GM19351 (cell line): ENCODE measurements around the gene STMN1.

ENCODE experiments used
- ATAC-seq: cut with Tn5 transposase; IDR thresholded peaks from one replicate; pipeline ENCODE4 v1.9.1; 2021; ENCODE audit warnings: mild to moderate bottlenecking, moderate library complexity; ENCODE audit not compliant: unreplicated experiment

The STMN1 gene

DNA sequence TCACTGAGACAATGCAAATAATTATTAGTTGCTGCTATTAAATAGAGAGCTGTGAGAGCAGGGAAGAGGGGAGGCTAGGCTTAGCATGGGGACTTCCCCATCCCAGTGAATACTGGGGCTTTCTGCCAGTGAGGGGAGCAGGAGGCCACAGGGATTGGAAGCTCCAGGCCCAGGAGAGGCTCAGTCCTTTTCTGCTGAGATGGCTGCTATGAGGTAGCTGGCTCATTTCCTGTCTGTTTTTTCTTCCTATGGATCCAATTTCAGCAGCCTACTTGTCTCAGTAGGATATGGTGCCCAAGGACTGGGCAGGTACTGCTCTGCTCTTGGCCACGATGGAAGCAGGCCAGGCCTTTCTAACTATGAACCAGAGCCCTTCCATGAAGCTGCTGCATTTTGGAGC, 10.0 kb downstream of the STMN1 start:
- ATAC-seq: no peak

DNA sequence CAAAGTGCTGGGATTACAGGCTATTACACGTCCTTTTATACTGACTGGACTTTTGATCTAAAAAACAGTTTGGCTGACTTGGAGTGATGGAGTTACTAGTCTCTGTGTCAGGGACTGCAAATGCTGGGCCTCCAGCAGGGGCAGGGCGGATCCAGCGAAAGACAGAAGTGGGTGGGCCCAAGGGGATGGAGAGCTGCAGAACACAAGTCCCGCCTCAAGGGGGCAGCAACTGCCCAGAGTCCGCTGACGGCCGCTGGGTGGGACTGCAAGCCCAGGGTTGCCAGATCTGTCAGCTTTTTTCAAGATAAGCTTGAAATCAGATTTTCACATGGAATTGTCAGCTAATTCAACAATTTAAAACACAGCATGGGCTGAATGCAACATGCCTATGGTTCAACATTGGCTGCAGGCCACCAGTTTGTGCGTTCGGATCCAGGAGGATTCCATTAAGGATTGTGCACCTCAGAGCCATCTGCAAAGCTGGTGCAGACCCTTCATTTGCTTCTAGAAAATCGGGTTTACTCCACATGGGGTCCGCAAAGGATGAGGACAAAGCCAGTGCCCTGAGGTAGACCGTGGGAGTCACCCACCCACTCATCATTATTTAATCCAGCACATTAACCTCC, 10.7 kb downstream of the STMN1 start:
- ATAC-seq: peak; percentile 82

DNA sequence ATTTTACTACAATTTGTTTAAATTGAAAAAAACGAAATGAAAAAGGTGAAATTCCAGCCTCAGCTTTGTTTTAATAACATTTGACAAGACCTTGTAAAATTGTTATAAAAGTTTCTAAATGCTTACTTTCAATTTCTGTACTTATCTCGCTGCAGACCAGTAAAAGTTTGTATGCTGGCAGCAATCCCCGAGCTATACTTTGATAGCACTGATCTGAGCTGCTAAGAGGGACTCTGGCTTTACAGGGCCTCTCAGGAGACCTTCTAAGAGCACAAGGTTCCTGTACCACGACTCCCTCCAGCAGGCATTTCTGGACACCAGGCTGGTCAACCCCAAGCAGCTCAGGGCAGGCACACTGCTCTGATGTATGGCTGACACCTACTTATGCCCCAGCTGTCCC, 13.1 kb downstream of the STMN1 start:
- ATAC-seq: no peak

DNA sequence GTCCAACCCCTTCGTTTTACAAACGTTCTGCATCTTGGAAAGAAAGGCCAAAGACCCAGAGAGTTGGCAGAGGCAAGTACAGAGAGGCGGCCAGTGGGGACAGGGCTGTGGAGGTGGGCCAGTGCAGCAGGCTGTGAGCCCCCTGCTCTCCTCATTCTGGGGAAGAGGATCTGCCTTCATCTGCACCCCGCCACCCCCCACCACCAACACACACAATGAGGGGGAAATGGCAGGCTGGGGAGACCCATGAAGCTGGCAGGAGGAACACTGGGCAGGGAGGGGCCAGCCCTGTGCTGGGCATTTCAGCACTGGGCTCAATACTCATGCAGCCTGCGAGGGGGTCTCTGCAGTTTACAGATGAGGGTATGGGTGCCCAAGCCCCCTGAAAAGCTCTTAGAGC, 14.6 kb downstream of the STMN1 start:
- ATAC-seq: no peak

DNA sequence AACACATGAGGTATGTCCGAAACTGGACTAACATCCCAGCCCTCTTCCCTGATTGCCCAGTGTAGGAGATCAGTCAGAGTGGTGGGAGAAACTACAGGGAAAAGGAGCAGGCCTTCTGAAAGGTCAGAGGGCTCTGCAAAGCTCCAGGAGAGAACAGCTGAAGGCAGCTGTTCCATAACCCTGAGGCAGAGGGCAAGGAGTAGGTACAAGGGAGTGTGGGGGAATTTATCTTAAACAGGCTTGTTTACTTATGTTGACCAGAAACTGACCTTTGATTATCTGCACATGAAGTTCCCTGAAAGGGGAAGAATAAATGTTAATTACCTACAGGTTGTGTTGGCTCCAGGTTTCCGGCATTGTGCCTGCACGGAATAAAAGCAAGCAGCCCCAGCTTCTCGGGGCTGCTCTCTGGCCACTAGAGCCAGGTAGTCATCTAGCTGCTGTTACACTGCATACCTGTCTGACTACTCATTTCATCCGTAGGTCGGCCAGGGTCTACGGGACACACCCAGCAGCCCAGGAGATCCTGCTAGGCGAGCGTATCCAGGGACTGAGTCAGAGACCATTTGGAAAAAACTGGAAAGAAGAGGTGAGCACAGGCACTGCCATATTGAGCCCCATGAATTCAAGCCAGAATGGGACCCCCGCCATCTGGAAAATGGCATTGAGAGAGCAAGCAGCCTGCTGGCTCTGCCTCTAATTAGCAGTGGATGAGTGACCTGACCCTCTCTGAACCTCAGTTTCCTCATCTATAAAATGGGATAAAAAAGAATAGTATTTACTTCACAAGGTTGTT, 15.8 kb downstream of the STMN1 start:
- ATAC-seq: no peak

DNA sequence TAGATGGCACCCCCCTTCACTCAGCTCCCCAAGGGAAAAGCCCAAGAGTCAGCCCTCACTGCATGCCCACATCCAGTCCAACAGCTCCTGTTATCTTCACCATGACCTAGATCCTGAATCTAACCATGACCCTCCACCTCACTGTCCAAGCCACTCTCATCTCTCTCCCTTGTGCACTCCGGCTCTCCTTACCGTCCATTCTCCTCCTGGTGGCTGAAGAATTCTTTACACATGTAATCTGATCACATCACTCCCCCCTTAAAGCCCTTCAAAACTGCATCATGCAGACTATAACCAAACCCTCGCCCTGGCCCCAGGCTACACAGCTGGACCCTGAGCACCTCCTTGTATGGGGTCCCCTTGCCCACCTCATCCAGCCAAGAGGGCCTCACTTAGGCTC, 16.7 kb downstream of the STMN1 start:
- no peak for ATAC-seq

DNA sequence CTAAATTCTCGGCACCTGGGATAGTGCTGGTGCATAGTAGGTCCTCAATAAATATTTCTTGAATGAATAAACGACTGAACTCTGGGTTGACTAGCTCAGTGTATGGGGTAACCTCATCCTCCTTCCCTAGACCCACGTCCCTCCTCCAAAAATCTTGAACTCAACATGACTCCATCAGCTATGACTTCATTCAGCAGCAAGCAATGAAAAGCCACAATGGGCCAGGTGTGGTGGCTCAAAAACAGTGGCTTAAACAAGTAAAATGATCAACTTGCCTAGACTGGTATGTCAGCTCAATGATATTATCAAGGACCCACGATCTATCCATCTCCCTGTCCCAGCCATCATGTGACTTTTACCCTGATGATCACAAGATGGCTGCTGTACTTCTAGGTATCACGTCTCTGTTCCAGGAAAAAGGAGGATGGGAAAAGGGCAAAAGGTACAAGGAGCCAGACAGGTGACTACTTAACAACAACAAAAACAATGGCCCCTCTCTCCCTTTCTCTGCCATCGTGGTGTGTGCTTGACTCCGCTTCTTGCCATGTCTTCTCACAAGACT, 17.7 kb downstream of the STMN1 start:
- no peak for ATAC-seq

DNA sequence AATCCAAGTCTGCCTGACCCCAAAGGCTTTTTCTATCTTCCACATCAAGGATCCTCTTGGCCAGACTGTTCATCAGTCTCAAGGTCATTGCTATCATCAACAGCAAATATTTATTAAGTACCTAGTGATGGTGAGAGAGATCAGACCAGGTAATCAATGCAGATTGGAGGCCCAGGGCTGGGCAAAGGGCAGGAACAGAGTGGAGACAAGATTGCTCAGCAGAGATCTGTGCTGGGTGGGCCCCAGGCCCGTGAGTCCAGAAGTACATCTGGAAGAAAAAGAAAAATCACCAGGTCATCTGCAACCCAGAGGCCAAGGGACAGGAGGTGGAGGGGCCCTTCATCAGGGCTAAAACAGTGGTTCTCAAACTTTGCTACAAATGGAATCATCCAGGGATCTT, 20.6 kb downstream of the STMN1 start:
- ATAC-seq: no peak

DNA sequence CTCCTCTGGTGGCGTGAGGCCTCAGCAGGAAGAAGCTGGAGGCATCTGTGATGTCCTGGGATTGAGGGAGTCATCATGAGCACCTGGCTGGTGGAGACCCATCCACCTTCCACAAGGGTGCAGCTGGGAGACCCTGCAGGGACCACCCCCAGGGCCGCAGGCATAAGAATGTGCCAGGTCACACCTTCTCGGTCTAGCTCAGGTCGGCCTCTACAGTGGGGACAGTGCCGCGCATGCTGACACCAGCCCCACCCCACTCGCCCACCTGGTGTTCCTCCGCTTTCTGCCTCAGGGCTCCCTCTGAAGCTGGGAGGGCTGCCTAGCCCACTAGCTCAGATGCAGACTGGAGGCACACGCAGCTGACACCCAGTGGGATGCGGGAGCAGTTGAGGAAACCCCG, 25.0 kb downstream of the STMN1 start:
- no peak for ATAC-seq

DNA sequence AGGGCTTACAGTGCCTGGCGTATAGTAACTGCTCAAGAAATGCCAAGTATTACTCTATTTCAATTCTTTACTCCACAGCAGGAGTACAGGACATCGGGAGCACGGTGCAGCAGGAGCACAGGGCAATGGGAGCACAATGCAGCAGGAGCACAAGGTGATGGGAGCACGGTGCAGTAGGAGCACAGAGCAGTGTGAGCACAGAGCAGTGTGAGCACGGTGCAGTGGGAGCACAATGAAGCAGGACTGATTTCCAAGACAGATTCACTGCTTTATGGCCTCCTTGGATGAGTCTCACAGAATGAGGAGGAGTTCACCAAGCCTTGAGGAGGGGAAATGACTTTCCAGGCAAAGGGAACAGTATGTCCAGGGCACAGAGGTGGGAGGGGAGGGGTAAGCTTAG, 25.7 kb downstream of the STMN1 start:
- ATAC-seq: no peak

DNA sequence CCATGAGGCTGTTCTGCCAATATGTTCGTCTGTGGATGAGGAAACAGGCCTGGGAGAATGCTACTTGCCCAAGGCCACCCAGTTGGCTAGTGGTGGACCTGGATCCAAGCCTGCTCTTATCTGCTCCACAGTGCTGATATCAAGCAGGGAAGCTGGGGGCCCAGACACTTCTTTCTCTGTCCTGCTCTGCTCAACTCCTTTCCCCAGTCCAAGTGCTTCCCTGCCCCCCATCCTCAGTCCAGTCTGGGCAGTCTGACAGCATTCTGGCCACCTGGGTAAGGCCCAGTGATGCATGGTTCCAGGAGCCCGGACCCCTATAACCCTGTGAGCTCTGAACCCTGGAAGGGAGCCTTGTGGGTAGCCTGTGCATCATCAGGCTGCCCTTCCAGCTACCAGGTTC, 26.5 kb downstream of the STMN1 start:
- no peak for ATAC-seq

DNA sequence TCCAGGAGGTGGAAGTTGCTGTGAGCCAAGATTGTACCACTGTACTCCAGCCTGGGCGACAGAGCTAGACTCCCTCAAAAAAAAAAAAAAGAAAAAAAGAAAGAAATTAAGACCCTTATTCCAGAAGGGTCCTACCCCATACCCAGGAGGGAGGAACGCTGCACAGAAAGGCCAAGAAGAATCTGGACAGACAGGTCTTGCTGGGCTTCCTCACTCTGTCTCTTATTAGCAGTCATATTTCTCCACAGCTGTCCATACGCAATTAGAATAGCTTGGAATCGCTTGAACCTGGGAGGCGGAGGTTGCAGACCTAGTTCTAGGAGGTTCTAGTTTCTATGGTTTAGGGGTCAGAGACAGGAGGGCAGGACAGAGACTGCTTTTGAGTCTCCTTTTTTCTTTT, 27.5 kb downstream of the STMN1 start:
- ATAC-seq: no peak

DNA sequence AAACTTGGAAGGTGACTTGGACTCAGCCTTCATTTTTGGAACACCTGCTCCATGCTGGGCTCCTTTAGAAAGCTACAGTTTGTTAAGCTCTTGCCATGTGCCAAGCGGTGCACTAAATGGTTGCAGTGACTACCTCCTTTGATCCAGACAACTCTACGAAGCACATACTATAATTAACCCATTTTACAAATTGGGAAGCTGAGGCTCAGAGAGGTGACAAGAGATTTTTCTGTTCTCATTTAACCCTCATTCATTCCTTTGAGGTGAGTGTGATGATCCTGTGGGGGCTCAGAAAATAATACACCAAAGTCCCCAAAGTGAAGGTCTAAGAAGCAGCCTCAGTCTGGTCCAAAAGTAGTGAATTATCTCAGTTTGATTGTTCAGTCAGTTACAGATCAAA, 29.1 kb downstream of the STMN1 start:
- no peak for ATAC-seq

DNA sequence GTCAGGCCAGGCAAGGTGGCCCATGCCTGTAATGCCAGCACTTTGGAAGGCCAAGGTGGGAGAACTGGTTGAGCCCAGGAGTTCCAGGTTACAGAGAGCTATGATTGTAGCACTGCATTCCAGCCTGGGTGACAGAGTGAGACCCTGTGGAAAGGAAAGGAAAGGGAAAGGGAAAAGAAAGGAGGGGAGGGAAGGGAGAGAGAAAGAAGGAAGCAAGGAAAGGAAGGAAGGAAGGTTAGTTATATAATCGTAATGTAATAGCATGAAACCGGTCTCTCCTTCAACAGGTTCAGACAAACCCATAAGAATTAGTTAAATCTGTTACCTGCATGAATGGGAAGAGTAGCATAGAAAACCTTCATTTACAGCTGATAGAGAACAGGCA, 29.5 kb downstream of the STMN1 start:
- ATAC-seq: no peak

DNA sequence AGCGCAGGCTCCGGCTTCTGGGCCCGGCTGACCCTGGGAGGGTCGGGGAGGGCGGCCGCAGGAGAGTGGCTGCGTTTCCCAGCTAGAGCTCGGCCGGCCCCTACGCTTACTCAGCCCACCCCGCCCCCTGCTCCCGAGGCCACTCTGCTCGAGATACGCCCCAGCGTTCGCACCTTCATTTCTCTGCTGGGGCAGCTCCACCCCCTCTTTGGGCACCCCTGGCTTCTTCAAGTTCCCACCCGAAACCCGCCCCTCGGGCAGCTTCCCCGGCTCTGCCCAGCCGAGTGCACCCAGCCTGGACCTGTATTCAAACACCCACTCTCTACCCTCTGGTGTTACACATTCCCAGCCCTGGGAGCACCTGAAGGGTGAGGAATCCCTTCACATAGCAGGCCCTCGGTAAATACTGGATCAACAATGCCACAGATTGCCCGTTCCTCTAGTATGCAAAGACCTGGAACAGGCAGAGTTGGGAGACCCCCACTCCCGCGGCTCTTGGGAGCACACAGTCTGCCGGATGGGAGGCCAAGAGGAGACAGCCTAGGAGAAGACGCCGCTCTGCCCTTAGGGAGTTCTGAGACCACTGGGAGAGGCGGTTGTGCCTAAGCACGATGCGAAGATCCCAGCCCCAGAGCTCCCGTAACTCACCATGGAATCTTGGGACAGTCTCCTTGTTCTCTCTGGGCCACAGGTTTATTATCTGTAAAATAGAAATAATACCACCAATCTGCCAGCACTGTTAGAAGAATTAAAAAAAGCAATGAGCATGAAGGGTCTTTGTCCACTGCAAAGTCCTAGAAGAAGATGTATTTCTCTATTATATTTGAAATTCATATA, 30.1 kb downstream of the STMN1 start:
- ATAC-seq: no peak

DNA sequence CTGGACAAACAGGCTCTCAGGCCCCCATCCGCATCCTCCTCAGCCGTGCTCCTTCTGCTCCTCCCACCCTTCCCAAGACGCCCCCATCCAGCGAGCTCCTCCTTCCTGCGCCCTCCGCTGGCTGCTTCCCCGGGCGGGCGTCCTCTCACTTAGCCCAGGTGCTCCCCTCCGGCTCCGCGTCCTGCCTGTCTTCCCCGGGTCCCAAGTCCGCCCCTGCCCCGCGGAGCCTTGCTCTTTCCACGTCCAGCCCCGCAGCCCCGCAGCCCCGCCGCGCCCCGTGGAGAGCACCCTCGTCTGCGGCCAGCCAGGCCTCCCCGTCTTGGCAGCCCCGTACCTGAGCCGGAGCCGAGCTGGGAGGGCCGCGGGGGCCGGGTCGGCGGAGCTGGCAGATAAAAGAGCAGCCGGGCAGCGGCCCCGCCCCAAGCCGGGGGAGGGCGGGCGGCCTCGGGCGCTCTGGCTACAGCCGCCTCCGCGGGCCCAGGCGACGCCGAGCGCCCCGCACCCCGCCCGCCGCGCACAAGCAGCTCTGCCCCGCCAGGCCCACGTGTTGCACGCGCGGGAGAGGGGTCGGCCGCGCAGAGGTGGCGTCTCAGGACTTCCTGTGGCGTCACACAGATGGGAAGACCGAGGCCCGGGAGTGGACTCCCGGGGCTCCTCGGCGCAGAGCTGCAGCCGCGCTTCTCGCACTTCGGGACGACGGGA, 30.9 kb downstream of the STMN1 start, which contains the start of gene PAQR7:
PAQR7 (minus strand) TSS at position 555 of the 702 bp plus-strand sequence. CDS start 11,869 bp downstream, outside the sequence.
- ATAC-seq: no peak

DNA sequence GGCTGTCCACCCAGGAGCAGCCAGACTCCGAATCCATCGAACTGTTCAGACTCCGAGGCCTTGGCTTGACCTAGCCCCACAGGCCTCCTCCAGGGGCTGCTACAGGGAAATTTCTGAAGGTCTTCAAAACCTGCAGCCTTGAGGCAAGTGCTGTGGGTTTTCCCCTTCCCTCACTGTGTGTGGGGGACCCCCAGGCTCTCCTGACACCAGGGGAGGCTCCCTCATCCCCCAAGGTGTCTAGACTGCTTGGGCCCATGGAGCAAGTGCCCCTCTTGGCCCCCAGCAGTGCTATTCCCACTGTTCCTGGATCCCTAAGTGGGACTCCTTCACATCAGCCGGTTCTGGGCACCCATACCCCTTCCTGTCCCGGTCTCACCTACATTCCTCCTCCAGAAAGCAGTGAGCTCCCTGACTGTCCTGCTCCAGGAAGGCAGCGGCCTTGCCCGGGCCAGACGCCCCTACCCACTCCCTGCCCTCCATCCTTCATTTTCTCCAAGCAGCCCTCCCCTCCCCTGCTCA, 31.5 kb downstream of the STMN1 start:
- ATAC-seq: no peak

DNA sequence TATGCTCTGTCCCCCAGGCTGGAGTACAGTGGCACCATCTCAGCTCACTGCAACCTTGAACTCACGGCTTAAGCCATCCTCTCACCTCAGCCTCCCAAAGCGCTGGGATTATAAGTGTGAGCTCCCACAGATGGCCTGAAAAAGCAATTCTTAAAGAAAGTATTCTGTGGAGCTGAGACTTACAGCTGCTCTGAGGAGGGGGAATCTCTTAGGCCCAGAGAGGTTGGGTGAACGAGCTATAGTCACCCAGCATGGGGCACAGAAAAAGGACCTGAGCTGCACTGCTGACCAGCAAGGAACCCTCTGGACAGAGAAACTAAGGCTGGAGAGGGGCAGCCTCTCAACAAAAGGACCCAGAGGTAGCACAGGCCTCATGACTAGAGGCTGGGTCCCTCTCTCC, 32.0 kb downstream of the STMN1 start:
- ATAC-seq: no peak

DNA sequence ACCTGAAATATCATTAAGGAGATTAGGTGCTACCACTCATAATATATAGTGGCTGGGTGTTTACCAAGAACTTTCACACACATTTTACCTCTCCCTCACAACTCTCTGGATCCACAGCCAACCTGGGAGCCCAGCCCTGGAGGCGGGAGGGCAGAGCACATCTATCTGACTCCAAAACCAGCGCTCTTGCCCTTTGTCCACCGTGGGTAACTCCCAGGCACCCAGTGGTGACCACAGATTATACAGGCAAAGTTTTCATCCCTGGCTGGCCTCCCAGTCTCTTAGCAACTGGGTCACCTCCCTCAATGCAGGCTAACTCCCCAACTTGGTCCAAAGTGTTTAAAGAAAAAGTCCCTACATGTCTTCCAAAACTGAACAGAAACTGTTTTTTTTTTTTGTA, 33.1 kb downstream of the STMN1 start:
- no peak for ATAC-seq

DNA sequence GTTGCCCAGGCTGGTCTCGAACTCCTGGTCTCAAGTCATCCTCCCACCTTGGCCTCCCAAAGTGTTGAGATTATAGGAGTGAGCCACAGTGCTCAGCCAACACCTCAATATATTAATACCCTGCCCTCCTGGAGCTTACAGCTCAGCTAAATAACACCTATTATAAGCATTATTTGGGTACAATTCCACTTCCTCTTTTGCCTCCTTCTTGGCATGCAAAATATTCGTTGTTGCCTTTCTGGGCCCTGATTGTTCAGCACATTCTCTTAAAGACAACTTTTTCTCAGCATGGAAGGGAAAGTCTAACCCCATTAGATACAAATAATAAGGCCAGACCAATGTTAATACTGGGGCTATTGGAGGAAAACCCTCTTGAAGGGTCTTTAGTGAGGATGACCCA, 33.5 kb downstream of the STMN1 start:
- ATAC-seq: no peak
